Transverse colon (tissue), 4 donors: ENCODE data around the gene ARHGEF40.

Experiments used
- EP300 ChIP-seq: sonication (generic); formaldehyde crosslinking; IDR thresholded peaks from one replicate; pipeline ENCODE4 v1.6.1; 2017; ENCODE audit warnings: antibody characterized with exemption, low read depth
- POLR2AphosphoS5 ChIP-seq, 3 donors: sonication (generic); formaldehyde crosslinking; IDR thresholded peaks; one replicate each; pipeline ENCODE4 v1.6.1; 2016; ENCODE audit warnings: antibody characterized with exemption in 3 of 3
- TF ChIP-seq, protein P1 (sequence below), 5 experiments: fragments of 200-600 bp in 3 of 5; fragments of 450-650 bp in 2 of 5; sonication (generic) in 3 of 5; IDR thresholded peaks; 1 replicate in 2 of 5; 2 replicates in 3 of 5; pipeline ENCODE4 v1.5.1; 2016 to 2017; ENCODE audit warnings: antibody characterized with exemption in 5 of 5, inconsistent platforms in 3 of 5, mild to moderate bottlenecking in 2 of 5, moderate library complexity in 1 of 5

DNA sequence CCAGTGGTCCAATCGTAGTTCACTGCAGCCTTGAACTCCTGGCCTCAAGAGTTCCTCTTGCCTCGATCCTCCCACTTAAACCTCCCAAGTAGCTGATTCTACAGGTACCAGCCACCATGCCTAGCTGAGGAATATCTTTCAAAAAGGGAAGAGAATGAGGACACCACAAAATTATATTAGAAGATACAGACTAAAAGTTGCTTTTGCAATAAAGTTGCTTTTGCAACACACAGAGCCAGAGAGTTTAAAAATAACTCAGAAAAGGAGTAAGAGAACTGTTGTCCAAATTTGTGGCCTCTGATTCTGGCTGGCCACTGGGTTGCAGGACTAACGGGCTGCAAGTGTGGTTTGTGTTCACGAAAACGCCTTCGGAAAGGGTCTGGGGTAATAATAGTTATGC is 50.6 kb downstream of the ARHGEF40 start:
- TF ChIP-seq, protein P1, sequence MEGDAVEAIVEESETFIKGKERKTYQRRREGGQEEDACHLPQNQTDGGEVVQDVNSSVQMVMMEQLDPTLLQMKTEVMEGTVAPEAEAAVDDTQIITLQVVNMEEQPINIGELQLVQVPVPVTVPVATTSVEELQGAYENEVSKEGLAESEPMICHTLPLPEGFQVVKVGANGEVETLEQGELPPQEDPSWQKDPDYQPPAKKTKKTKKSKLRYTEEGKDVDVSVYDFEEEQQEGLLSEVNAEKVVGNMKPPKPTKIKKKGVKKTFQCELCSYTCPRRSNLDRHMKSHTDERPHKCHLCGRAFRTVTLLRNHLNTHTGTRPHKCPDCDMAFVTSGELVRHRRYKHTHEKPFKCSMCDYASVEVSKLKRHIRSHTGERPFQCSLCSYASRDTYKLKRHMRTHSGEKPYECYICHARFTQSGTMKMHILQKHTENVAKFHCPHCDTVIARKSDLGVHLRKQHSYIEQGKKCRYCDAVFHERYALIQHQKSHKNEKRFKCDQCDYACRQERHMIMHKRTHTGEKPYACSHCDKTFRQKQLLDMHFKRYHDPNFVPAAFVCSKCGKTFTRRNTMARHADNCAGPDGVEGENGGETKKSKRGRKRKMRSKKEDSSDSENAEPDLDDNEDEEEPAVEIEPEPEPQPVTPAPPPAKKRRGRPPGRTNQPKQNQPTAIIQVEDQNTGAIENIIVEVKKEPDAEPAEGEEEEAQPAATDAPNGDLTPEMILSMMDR (IDR thresholded peaks at IDR 0.05), result no peak
- TF ChIP-seq POLR2AphosphoS5 (IDR thresholded peaks at IDR 0.05) (no peak), EP300 (no peak)
